ENCODE measurements around the gene POP5. TPM values are rescaled to one million over a fixed set of nuclear protein-coding genes. Genes with fewer than 3 reads are reported as not detected.

Gene POP5
- 10 to 100 TPM; 23.9 to 45.8 TPM for total RNA-seq

- peak within 1 kb of the TSS; percentile 68 to 71 for H3K4me3 ChIP-seq
- intact Hi-C loops (cut with DNase I), result loop anchor here (10.0 kb wide), 2 partner anchors 144 to 524 kb away; partner anchors contain the start of gene ACADS
- H3K27me3 ChIP-seq, result no peaks in the 10 kb centered on the region
- TF ChIP-seq CTCF (IDR thresholded peaks at IDR 0.05), result no peak
- TF ChIP-seq POLR2A (IDR thresholded peaks at IDR 0.05), result peak; percentile 47 to 85 (median 83)
- DNase-seq, result peak; percentile 97 to 99 (median 98)
- no peaks in the 10 kb centered on the region for H3K9me3 ChIP-seq
- H3K27ac ChIP-seq, result peak within 1 kb of the TSS; percentile 50 to 81 (median 68)
- WGBS, 2 donors, result 0% methylated on average over 24 to 55 of the region's 56 CpGs
- peak; percentile 95 for ATAC-seq
- H3K36me3 ChIP-seq (replicated peaks in 1 of 2; ENCODE audit: insufficient read depth in 1 of 2, low read depth in 2 of 2), result peaks cover 3 to 19% of the 10 kb centered on the region in 2 donors
- peaks cover 38% of the 10 kb centered on the region for H3K4me1 ChIP-seq
Observed at GRCh38 chr12:120580787-120581723, at the start of gene POP5. POP5 (minus strand) TSS chr12:120581402; CDS start chr12:120581362, 40 bp downstream.

GRCh38 chr12:120630104-120630892 is 49.1 kb upstream of the POP5 start:
- TF ChIP-seq CTCF (IDR thresholded peaks at IDR 0.05), result no peak
- TF ChIP-seq POLR2A (IDR thresholded peaks at IDR 0.05), result no peak
- DNase-seq (no peak), ATAC-seq (no peak)
- H3K4me1 ChIP-seq, result no peaks in the 10 kb centered on the region
- intact Hi-C loops (cut with DNase I), result no loop called here
- no peak overlapping the region for H3K4me3 ChIP-seq
- H3K27ac ChIP-seq, result no peak overlapping the region
- H3K36me3 ChIP-seq (replicated peaks in 1 of 2; ENCODE audit: insufficient read depth in 1 of 2, low read depth in 2 of 2), result no peaks in the 10 kb centered on the region
- 34 to 44% methylated on average over 15 of the region's 15 CpGs for WGBS, 2 donors
- H3K27me3 ChIP-seq, result no peaks in the 10 kb centered on the region
- H3K9me3 ChIP-seq, result no peaks in the 10 kb centered on the region

- peak in 2 of 4 donors; percentile 19 to 24 for DNase-seq
Observed at GRCh38 chr12:120628919-120629318, 47.7 kb upstream of the POP5 start.

More at GRCh38 chr12:120628919-120629318, 47.7 kb upstream of the POP5 start:
- TF ChIP-seq POLR2A (IDR thresholded peaks at IDR 0.05) (no peak), CTCF (IDR thresholded peaks at IDR 0.05) (peak in 2 of 7 experiments; percentile 11 to 13)
- intact Hi-C loops (cut with DNase I), result no loop called here
- Histone ChIP-seq H3K27ac (no peak overlapping the region), H3K27me3 (no peaks in the 10 kb centered on the region), H3K36me3 (replicated peaks in 1 of 2; ENCODE audit: insufficient read depth in 1 of 2, low read depth in 2 of 2) (no peaks in the 10 kb centered on the region), H3K4me1 (no peaks in the 10 kb centered on the region), H3K9me3 (no peaks in the 10 kb centered on the region), H3K4me3 (no peak overlapping the region)
- ATAC-seq, result no peak
- 27 to 60% methylated on average over 4 of the region's 4 CpGs for WGBS, 2 donors
